T-helper 2 cell (primary cell): Measurements from ENCODE around the gene SCN10A.
A peak's percentile ranks its signal among the peaks of the same experiment; 100 is the strongest.

Source experiments
- DNase-seq, 5 experiments: peaks; one replicate each; pipeline versions ENCODE4 v3.0.0 to v3.0.0-alpha.2; 2012 to 2022

Gene SCN10A

GRCh38 chr3:38717355-38718240, 98.4 kb downstream of the SCN10A start:
- DNase-seq, result no peak

GRCh38 chr3:38713121-38713520, 102.9 kb downstream of the SCN10A start:
- no peak for DNase-seq

- DNase-seq, result no peak
Observed at GRCh38 chr3:38711321-38711720, 104.7 kb downstream of the SCN10A start.

- no peak for DNase-seq
Observed at GRCh38 chr3:38707730-38708129, 108.3 kb downstream of the SCN10A start.

GRCh38 chr3:38706961-38707360, 109.1 kb downstream of the SCN10A start:
- DNase-seq, result no peak

- DNase-seq, result no peak
Observed at GRCh38 chr3:38702231-38702630, 113.8 kb downstream of the SCN10A start.

GRCh38 chr3:38698760-38699159, 117.3 kb downstream of the SCN10A start:
- no peak for DNase-seq

- no peak for DNase-seq
Observed at GRCh38 chr3:38698061-38698460, 118.0 kb downstream of the SCN10A start.

- no peak for DNase-seq
Observed at GRCh38 chr3:38696034-38696433, 120.0 kb downstream of the SCN10A start.

GRCh38 chr3:38690185-38690584, 125.8 kb downstream of the SCN10A start:
- DNase-seq, result no peak

GRCh38 chr3:38689774-38690173, 126.2 kb downstream of the SCN10A start:
- no peak for DNase-seq

GRCh38 chr3:38689346-38689745, 126.7 kb downstream of the SCN10A start:
- no peak for DNase-seq

GRCh38 chr3:38687321-38687720, 128.7 kb downstream of the SCN10A start:
- DNase-seq, result no peak

- DNase-seq, result no peak
Observed at GRCh38 chr3:38684546-38684945, 131.5 kb downstream of the SCN10A start.

GRCh38 chr3:38669668-38670067, 146.3 kb downstream of the SCN10A start:
- no peak for DNase-seq

GRCh38 chr3:38662544-38662943, 153.5 kb downstream of the SCN10A start:
- DNase-seq, result peak in 1 of 5 experiments; percentile 30

GRCh38 chr3:38658841-38659240, 157.2 kb downstream of the SCN10A start:
- no peak for DNase-seq

- DNase-seq, result no peak
Observed at GRCh38 chr3:38657369-38657768, 158.6 kb downstream of the SCN10A start.

- peak in 1 of 5 experiments; percentile 49 for DNase-seq
Observed at GRCh38 chr3:38655708-38656300, 160.2 kb downstream of the SCN10A start.

- no peak for DNase-seq
Observed at GRCh38 chr3:38653685-38654537, 162.1 kb downstream of the SCN10A start.

GRCh38 chr3:38652934-38653333, 163.1 kb downstream of the SCN10A start:
- DNase-seq, result no peak

GRCh38 chr3:38651153-38651789, 164.7 kb downstream of the SCN10A start:
- peak; percentile 31 to 63 (median 57) for DNase-seq
